Activated naive CD8-positive, alpha-beta T cell treated with anti-CD3 and anti-CD28 coated beads, Interleukin-2, amount 10 ng/mL, durations not matched to agents 7 days and 5 days (primary cell): ENCODE measurements around the gene SUN1. TPM values are rescaled to one million over a fixed set of nuclear protein-coding genes. Genes with fewer than 3 reads are reported as not detected.
"Not testable (repeated sequence)": the region's sequence is repeated elsewhere in the genome, so short reads cannot be mapped to it uniquely, and the experiment has no call there.

Experiments
- ATAC-seq: fragments of 150-1000 bp; cut with Tn5 transposase; one replicate; pipeline ENCODE4 v1.10.0; 2021; ENCODE audit warnings: low read depth, moderate library complexity
- POLR2A ChIA-PET: fragments of 350-600 bp; sonication (Branson Sonifier 250); formaldehyde crosslinking; loops from one replicate; lab custom pipeline; 2021; ENCODE audit warnings: antibody characterized with exemption; lab: Charles Lee
- DNase-seq: peaks from one replicate; pipeline ENCODE4 v3.0.0; 2021
- H3K27ac Mint-ChIP-seq: one replicate; pipeline ENCODE4 v1.8.0; 2022; ENCODE audit warnings: mild to moderate bottlenecking, mixed read lengths
- H3K27me3 Mint-ChIP-seq: one replicate; pipeline ENCODE4 v1.8.0; 2022; ENCODE audit warnings: mild to moderate bottlenecking, moderate library complexity, mixed read lengths
- H3K36me3 Mint-ChIP-seq: one replicate; pipeline ENCODE4 v1.8.0; 2021; ENCODE audit warnings: mild to moderate bottlenecking, mixed read lengths
- H3K4me1 Mint-ChIP-seq: one replicate; pipeline ENCODE4 v1.8.0; 2021; ENCODE audit warnings: mixed read lengths
- H3K4me3 Mint-ChIP-seq: one replicate; pipeline ENCODE4 v1.8.0; 2022; ENCODE audit warnings: mild to moderate bottlenecking, moderate library complexity, mixed read lengths
- H3K9me3 Mint-ChIP-seq: one replicate; pipeline ENCODE4 v1.8.0; 2021; ENCODE audit warnings: mixed read lengths
- total RNA-seq, 2 experiments: library from RNA; stranded (reverse); gene quantifications; one replicate each; pipeline ENCODE4 v1.2.3, GENCODE V29; 2021

Gene SUN1
- total RNA-seq, 2 experiments from 2014 or later = 86.3 to 86.7 TPM

- no peaks in the 10 kb centered on the region for H3K27me3 Mint-ChIP-seq
- H3K4me1 Mint-ChIP-seq = peaks cover 6% of the 10 kb centered on the region
- no peak overlapping the region for H3K4me3 Mint-ChIP-seq
- peaks cover 2% of the 10 kb centered on the region for H3K36me3 Mint-ChIP-seq
- POLR2A ChIA-PET = no interaction called here
- no peak overlapping the region for H3K27ac Mint-ChIP-seq
- ATAC-seq (no peak), DNase-seq (peak; percentile 36)
- H3K9me3 Mint-ChIP-seq = no peaks in the 10 kb centered on the region
Observed at GRCh38 chr7:920351-921070, 88.2 kb downstream of the SUN1 start.

GRCh38 chr7:921071-921461 lies 88.8 kb downstream of the SUN1 start:
- no peak overlapping the region for H3K27ac Mint-ChIP-seq
- H3K4me1 Mint-ChIP-seq = peaks cover 8% of the 10 kb centered on the region
- no peaks in the 10 kb centered on the region for H3K9me3 Mint-ChIP-seq
- DNase-seq = no peak
- ATAC-seq = no peak
- peak overlapping the region; percentile 45 for H3K4me3 Mint-ChIP-seq
- peaks cover 2% of the 10 kb centered on the region for H3K36me3 Mint-ChIP-seq
- POLR2A ChIA-PET = interaction anchor here (0.9 kb wide), 1 partner anchor 21 kb away, joined by 4 read pairs; no protein-coding TSS in a partner anchor
- no peaks in the 10 kb centered on the region for H3K27me3 Mint-ChIP-seq

- DNase-seq (no peak), ATAC-seq (no peak)
- POLR2A ChIA-PET = interaction anchor here (0.8 to 2.3 kb wide), 5 partner anchors 12 to 305 kb away, joined by 3 to 16 read pairs (median 4); partner anchors contain the start of genes COX19 and GET4
- peaks cover 8% of the 10 kb centered on the region for H3K4me1 Mint-ChIP-seq
- peak overlapping the region; percentile 96 for H3K27ac Mint-ChIP-seq
- no peaks in the 10 kb centered on the region for H3K27me3 Mint-ChIP-seq
- H3K9me3 Mint-ChIP-seq = no peaks in the 10 kb centered on the region
- peaks cover 2% of the 10 kb centered on the region for H3K36me3 Mint-ChIP-seq
- H3K4me3 Mint-ChIP-seq = peak overlapping the region; percentile 90
Observed at GRCh38 chr7:921581-922333, 89.5 kb downstream of the SUN1 start.

- no peaks in the 10 kb centered on the region for H3K27me3 Mint-ChIP-seq
- DNase-seq (peak; percentile 57), ATAC-seq (no peak)
- POLR2A ChIA-PET = interaction anchor here (0.5 to 2.3 kb wide), 11 partner anchors 12 to 560 kb away, joined by 3 to 27 read pairs (median 5); partner anchors contain the start of genes ADAP1, COX19 and GET4
- H3K27ac Mint-ChIP-seq = peak overlapping the region; percentile 96
- peak overlapping the region; percentile 90 for H3K4me3 Mint-ChIP-seq
- H3K9me3 Mint-ChIP-seq = no peaks in the 10 kb centered on the region
- H3K4me1 Mint-ChIP-seq = peaks cover 8% of the 10 kb centered on the region
- H3K36me3 Mint-ChIP-seq = peaks cover 2% of the 10 kb centered on the region
Observed at GRCh38 chr7:922334-923107, 90.2 kb downstream of the SUN1 start.

- H3K9me3 Mint-ChIP-seq = no peaks in the 10 kb centered on the region
- H3K4me3 Mint-ChIP-seq = peak overlapping the region; percentile 90
- DNase-seq = peak; percentile 86
- no peaks in the 10 kb centered on the region for H3K27me3 Mint-ChIP-seq
- peaks cover 2% of the 10 kb centered on the region for H3K36me3 Mint-ChIP-seq
- POLR2A ChIA-PET = interaction anchor here (0.5 to 2.3 kb wide), 13 partner anchors 13 to 561 kb away, joined by 3 to 27 read pairs (median 5); partner anchors contain the start of genes ADAP1, COX19 and GET4
- peak overlapping the region; percentile 96 for H3K27ac Mint-ChIP-seq
- H3K4me1 Mint-ChIP-seq = peaks cover 8% of the 10 kb centered on the region
- peak; percentile 76 for ATAC-seq
Observed at GRCh38 chr7:923108-924041, 91.1 kb downstream of the SUN1 start.

GRCh38 chr7:924042-924441 lies 91.8 kb downstream of the SUN1 start:
- H3K36me3 Mint-ChIP-seq, H3K27me3 Mint-ChIP-seq, DNase-seq, ATAC-seq, H3K27ac Mint-ChIP-seq, H3K9me3 Mint-ChIP-seq, H3K4me3 Mint-ChIP-seq: not testable (repeated sequence)
- POLR2A ChIA-PET = interaction anchor here (1.2 to 1.8 kb wide), 4 partner anchors 28 to 320 kb away, joined by 3 to 27 read pairs (median 8); partner anchors contain the start of gene COX19
- peaks cover 11% of the 10 kb centered on the region for H3K4me1 Mint-ChIP-seq

Other genes starting within 250 kb of the SUN1 start
- 10 to 100 TPM; 18.3 to 22.4 TPM for gene DNAAF5, start 105.8 kb upstream of the SUN1 start, total RNA-seq
- gene PRKAR1B, start 105.2 kb upstream of the SUN1 start, total RNA-seq = 10 to 100 TPM; 26.5 to 28.2 TPM
- 10 to 100 TPM; 44.1 to 44.7 TPM for gene GET4, start 44.1 kb downstream of the SUN1 start, total RNA-seq
- gene ADAP1, start 122.2 kb downstream of the SUN1 start, total RNA-seq = 10 to 100 TPM; 25.0 to 29.8 TPM
- 10 to 100 TPM; 26.2 to 29.3 TPM for gene COX19, start 143.1 kb downstream of the SUN1 start, total RNA-seq
- gene CYP2W1, start 150.7 kb downstream of the SUN1 start, total RNA-seq = not detected
- gene GPR146, start 212.1 kb downstream of the SUN1 start, total RNA-seq = 1 to 10 TPM; 2.1 to 4.1 TPM